ENCODE data around the gene NXPH1.
"Not testable (repeated sequence)": the region's sequence is repeated elsewhere in the genome, so short reads cannot be mapped to it uniquely, and the experiment has no call there.

NXPH1 gene

GRCh38 chr7:8612584-8612983 is 179.2 kb downstream of the NXPH1 start:
- no peak for DNase-seq

DNA sequence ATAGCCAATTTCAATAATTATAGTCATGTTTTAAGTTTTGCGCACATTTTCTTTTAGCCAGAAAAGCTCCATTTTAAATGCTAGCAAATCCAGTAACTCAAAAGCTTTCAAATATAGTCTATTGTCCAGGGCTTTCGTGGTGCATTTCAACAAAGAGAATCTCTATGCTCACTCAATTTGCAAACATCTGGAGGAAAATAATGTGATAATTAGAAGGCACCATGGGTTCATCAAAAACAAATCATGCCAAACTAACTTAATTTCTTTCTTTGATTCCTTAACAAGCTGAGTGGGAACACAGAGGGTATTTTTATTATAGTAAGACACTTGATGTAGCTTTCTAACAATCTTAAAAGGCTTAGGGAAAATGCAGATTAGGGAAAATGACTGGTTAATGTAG is 179.8 kb downstream of the NXPH1 start:
- no peak for DNase-seq

- no peak for DNase-seq
These were observed 181.6 kb downstream of the NXPH1 start for GRCh38 chr7:8615019-8615418.

- no peak for DNase-seq
These were observed 185.1 kb downstream of the NXPH1 start for GRCh38 chr7:8618441-8619070.

- no peak for DNase-seq
These were observed 186.8 kb downstream of the NXPH1 start for GRCh38 chr7:8620169-8620568.

- DNase-seq: no peak
These were observed 192.2 kb downstream of the NXPH1 start for GRCh38 chr7:8625612-8626011.

DNA sequence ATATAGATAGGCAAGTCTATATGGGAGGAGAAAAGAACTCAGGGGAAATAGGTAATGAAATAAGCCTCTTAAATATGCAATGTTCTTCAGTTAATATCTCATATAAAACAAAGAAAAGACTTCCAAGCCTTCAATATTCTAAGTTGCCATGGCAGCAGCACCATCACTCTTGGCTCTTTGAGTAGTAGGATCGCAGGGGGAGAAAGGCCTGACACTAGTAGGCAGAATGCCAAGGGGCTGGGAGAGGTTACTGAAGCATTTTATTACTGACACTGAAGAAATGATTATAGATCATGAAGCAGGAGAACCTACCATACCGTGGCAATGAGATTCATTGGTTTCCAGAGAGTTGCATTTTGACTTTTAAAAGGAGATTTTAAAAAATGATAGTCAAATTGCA is 193.9 kb downstream of the NXPH1 start:
- DNase-seq: no peak

DNA sequence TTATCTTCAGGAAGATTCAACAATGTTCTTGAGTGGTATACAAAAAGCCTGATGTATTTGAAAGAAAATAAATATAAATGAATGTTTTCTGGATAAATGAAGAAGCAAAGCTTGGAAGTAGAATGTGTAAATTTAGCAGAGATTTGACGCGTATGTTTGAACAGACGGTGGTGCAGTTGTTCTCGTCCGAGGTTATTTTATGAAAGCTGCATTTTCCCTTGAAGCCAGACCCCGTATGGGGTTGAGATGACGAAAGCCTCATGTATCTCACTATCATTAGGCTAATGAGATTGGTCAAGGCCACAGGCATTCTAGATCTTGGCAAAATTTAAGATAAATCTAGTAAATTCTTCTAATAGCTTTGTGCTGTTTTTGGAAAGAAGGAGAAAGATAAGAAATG is 195.2 kb downstream of the NXPH1 start:
- no peak for DNase-seq

GRCh38 chr7:8629504-8629903 is 196.1 kb downstream of the NXPH1 start:
- no peak for DNase-seq

DNA sequence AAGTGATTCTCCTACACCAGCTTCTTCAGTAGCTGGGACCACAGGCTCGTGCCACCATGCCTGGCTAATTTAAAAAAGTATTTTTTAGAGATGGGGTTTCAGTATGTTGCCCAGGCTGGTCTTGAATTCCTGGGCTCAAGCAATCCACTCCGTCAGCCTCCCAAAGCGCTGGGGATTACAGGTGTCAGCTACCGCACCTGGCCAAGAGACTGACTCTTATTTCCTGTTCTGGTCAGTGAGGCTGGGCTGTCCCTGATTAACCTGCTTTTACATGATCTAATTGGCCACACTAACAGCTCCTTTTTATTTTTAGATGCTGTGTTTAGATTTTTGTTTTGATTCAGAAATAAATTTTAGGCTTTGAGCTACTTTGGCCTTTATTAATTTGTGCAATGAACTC is 203.9 kb downstream of the NXPH1 start:
- no peak for DNase-seq

GRCh38 chr7:8638076-8638475 is 204.7 kb downstream of the NXPH1 start:
- no peak for DNase-seq

DNA sequence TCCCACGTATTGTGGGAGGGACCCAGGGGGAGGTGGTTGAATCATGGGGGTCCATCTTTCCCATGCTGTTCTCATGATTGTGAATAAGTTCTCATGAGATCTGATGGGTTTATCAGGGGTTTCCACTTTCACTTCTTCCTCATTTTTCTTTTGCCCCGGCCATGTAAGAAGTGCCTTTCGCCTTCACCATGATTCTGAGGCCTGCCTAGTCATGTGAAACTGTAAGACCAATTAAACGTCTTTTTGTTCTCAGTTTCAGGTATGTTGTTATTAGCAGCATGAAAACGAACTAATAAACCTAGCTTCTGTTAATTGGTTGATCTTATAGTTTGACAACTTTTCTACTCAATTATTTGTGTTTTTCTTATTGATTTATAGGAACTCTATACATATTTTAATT is 206.3 kb downstream of the NXPH1 start:
- DNase-seq: no peak

DNA sequence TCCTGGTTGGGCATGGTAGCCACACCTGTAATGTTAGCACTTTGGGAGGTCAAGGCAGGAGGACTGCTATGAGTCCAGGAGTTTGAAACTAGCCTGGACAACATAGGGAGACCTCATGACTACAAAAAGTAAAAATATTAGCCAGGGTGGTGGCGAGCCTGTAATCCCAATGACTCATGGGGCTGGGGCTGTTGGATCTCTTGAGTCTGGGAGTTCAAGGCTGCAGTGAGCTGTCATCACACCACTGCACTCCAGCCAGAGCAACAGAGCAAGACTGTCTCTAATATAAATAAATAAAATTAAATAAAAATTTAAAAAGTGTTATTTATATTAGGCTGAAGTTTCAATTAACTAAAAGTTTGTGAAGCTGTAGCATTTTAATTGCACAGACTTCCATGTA is 207.3 kb downstream of the NXPH1 start:
- no peak for DNase-seq

DNA sequence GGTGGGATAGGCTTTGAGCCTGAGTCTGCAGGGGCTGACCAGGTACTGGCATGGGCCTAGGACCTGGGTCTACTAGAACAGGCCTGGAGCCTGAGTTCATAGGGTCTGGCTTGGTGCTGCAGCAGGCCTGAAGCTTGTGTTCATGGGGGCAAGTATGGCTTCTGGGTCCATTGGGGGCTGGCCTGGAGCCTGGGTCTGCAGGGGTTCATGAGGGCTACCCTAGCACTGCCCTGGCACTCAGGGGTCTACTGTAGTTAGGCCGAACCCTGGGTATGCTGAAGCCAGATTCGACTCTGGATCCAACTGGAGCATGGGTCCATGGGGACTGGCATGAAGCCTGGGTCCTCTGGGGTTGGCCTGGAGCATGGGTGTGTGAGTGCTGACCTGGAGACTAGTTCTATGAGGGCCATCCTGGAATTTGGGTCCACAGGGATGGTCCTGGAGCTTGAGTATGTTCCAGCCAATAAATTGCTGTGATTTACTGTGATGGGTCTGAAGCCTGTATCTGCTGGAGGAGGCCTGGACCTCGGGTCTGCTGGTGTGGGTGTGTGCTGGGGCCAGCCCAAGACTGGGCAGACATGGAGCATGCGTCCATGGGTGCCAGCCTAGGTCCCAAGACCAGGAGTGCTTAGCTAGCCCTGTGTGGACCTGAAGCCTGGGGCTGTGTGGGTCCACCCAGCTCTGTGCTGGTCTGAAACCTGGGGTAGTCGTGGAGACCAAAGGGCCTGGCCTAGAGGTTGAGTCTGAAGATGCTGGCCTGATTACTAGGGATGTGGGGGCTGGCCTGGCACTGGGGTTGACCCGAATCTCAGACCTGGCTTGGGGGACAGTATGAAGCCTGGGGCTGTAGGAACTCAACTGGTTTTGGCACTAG is 235.5 kb downstream of the NXPH1 start:
- no peak for DNase-seq

DNA sequence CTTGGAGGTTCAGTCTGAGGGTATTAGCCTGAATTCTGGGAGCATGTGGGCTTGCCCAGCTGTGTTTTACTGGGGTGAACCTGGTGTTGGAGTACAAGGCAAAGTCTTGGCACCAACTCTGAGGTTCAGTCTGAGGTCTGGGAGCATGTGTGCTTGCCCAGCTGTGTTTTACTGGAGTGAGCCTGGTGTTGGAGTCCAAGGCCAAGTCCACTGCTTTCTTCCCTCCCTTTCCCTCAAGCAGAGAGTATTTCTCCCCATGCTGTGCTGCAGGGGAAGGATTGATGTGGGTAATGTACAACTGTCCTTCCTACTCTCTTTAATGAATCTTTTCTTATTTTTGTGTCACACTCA is 236.1 kb downstream of the NXPH1 start:
- DNase-seq: no peak

- no peak for DNase-seq
These were observed 251.0 kb downstream of the NXPH1 start for GRCh38 chr7:8684426-8684825.

- DNase-seq: no peak
These were observed 266.6 kb downstream of the NXPH1 start for GRCh38 chr7:8699875-8700624.

- no peak for DNase-seq
These were observed 269.4 kb downstream of the NXPH1 start for GRCh38 chr7:8702807-8703206.

GRCh38 chr7:8710124-8710523 is 276.7 kb downstream of the NXPH1 start:
- no peak for DNase-seq

DNA sequence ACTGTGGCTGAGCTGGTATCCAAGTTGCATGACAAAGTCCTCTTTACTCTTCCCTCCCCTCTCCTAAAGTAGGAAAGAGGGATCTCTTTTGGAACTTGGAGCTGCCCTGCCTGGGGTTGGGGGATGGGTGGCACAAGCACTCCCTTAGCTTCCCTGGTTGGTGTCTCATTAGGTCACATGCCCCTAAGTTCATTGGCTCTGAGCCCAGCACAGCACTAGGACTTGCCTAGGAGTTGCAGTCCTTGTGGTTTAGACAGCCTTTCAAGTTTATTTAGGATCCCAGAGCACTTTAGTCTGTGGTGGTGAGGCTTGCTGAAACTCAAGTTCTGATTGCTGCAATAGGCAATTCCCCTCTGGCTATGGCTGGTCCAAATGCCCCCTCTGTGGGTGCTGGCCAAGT is 281.4 kb downstream of the NXPH1 start:
- DNase-seq: no peak

GRCh38 chr7:8719102-8719501 is 285.7 kb downstream of the NXPH1 start:
- DNase-seq: no peak

DNA sequence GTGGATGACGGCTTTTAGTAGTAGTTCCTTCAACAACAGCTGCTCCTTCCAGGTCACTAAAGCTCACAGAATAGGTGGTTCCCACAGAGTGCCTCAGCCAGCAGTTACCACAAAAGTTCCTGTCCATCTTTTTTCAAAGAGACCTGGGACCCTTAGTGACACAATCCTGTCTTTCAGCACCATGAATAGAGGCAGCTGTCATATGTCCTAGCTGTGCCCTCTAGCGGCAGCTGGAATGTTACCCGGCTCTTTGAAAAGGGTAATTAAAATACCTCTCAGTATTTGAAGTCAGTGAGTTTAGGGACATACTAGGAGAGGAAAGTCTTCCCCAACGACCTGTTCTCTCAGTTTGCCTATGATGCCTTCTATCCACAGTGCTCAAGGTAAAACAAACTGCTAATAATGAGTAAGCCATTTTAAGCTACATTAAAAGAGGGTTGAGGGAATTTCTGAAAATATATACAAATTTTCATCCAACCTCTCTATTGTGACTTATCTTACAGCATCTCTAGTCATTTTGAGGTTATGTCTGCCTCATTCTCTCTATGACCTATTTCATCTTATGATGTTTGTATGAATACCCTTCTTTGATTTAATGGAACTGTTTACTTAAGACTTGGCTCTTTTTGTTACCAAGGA is 290.8 kb downstream of the NXPH1 start:
- no peak for DNase-seq

DNA sequence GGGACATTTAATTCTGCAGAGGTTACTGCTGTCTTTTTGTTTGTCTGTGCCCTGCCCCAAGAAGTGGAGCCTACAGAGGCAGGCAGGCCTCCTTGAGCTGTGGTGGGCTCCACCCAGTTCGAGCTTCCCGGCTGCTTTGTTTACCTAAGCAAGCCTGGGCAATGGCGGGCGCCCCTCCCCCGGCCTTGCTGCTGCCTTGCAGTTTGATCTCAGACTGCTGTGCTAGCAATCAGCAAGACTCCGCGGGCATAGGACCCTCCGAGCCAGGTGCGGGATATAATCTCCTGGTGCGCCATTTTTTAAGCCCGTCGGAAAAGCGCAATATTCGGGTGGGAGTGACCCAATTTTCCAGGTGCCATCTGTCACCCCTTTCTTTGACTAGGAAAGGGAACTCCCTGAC is 298.3 kb downstream of the NXPH1 start:
- not testable (repeated sequence) for DNase-seq
